HEK293 (cell line): Measurements from ENCODE around the gene DHRS7.
A peak's percentile ranks its signal among the peaks of the same experiment; 100 is the strongest.

Experiments
- KLF10 ChIP-seq: fragments of 450-650 bp; IDR thresholded peaks from 2 replicates; pipeline ENCODE4 v1.5.1; 2018; ENCODE audit warnings: missing biosample characterization, mild to moderate bottlenecking, missing genetic modification characterization
- KLF8 ChIP-seq: fragments of 450-650 bp; formaldehyde crosslinking; IDR thresholded peaks from 2 replicates; pipeline ENCODE4 v1.5.1; 2016; ENCODE audit warnings: missing biosample characterization, missing genetic modification characterization
- PRDM10 ChIP-seq: fragments of 450-650 bp; formaldehyde crosslinking; IDR thresholded peaks from 2 replicates; pipeline ENCODE4 v1.5.1; 2016; ENCODE audit warnings: missing biosample characterization, missing genetic modification characterization
- RBAK ChIP-seq: fragments of 450-650 bp; formaldehyde crosslinking; IDR thresholded peaks from 2 replicates; pipeline ENCODE4 v1.5.1; 2016; ENCODE audit warnings: missing biosample characterization, missing genetic modification characterization
- SCRT2 ChIP-seq: fragments of 450-650 bp; formaldehyde crosslinking; IDR thresholded peaks from 2 replicates; pipeline ENCODE4 v1.5.1; 2016; ENCODE audit warnings: missing biosample characterization, missing genetic modification characterization
- SP7 ChIP-seq: fragments of 450-650 bp; formaldehyde crosslinking; IDR thresholded peaks from 2 replicates; pipeline ENCODE4 v1.5.1; 2016; ENCODE audit warnings: missing biosample characterization, missing genetic modification characterization
- ZBTB10 ChIP-seq: fragments of 450-650 bp; formaldehyde crosslinking; IDR thresholded peaks from 2 replicates; pipeline ENCODE4 v1.5.1; 2016; ENCODE audit warnings: missing biosample characterization, missing genetic modification characterization
- ZBTB48 ChIP-seq: fragments of 450-650 bp; formaldehyde crosslinking; IDR thresholded peaks from 2 replicates; pipeline ENCODE4 v1.5.1; 2016; ENCODE audit warnings: missing biosample characterization, missing genetic modification characterization
- ZBTB49 ChIP-seq: fragments of 450-650 bp; formaldehyde crosslinking; IDR thresholded peaks from 2 replicates; pipeline ENCODE4 v1.5.1; 2016; ENCODE audit warnings: missing biosample characterization, missing genetic modification characterization, low read depth
- ZFHX2 ChIP-seq: fragments of 450-650 bp; formaldehyde crosslinking; conservative IDR thresholded peaks from 2 replicates; pipeline ENCODE4 v1.5.1; 2016; ENCODE audit warnings: missing biosample characterization, missing genetic modification characterization
- ZNF121 ChIP-seq: fragments of 450-650 bp; formaldehyde crosslinking; IDR thresholded peaks from 2 replicates; pipeline ENCODE4 v1.5.1; 2016; ENCODE audit warnings: missing biosample characterization, missing genetic modification characterization
- ZNF138 ChIP-seq: fragments of 450-650 bp; formaldehyde crosslinking; IDR thresholded peaks from 2 replicates; pipeline ENCODE4 v1.5.1; 2016; ENCODE audit warnings: missing biosample characterization, missing genetic modification characterization, borderline replicate concordance
- ZNF155 ChIP-seq: fragments of 450-650 bp; formaldehyde crosslinking; IDR thresholded peaks from 2 replicates; pipeline ENCODE4 v1.5.1; 2016; ENCODE audit warnings: missing biosample characterization, missing genetic modification characterization
- ZNF169 ChIP-seq: fragments of 450-650 bp; formaldehyde crosslinking; IDR thresholded peaks from 2 replicates; pipeline ENCODE4 v1.5.1; 2016; ENCODE audit warnings: missing biosample characterization, missing genetic modification characterization
- ZNF184 ChIP-seq: fragments of 450-650 bp; IDR thresholded peaks from 2 replicates; pipeline ENCODE4 v1.5.1; 2018; ENCODE audit warnings: missing biosample characterization, mild to moderate bottlenecking, missing genetic modification characterization
- ZNF19 ChIP-seq: fragments of 450-650 bp; formaldehyde crosslinking; IDR thresholded peaks from 2 replicates; pipeline ENCODE4; 2016; ENCODE audit warnings: missing biosample characterization, missing genetic modification characterization, low read depth
- ZNF211 ChIP-seq: fragments of 450-650 bp; formaldehyde crosslinking; IDR thresholded peaks from 2 replicates; pipeline ENCODE4 v1.5.1; 2016; ENCODE audit warnings: low read depth, missing biosample characterization, missing genetic modification characterization
- ZNF223 ChIP-seq: fragments of 450-650 bp; formaldehyde crosslinking; IDR thresholded peaks from 2 replicates; pipeline ENCODE4 v1.5.1; 2016; ENCODE audit warnings: missing biosample characterization, missing genetic modification characterization
- ZNF366 ChIP-seq: fragments of 450-650 bp; formaldehyde crosslinking; conservative IDR thresholded peaks from 2 replicates; pipeline ENCODE4 v1.5.1; 2016; ENCODE audit warnings: missing biosample characterization, missing genetic modification characterization
- ZNF433 ChIP-seq: fragments of 450-650 bp; formaldehyde crosslinking; IDR thresholded peaks from 2 replicates; pipeline ENCODE4 v1.5.1; 2016; ENCODE audit warnings: missing biosample characterization, missing genetic modification characterization, low read depth
- ZNF600 ChIP-seq: fragments of 450-650 bp; formaldehyde crosslinking; IDR thresholded peaks from 2 replicates; pipeline ENCODE4 v1.5.1; 2016; ENCODE audit warnings: missing biosample characterization, missing genetic modification characterization
- ZNF610 ChIP-seq: fragments of 450-650 bp; formaldehyde crosslinking; IDR thresholded peaks from 2 replicates; pipeline ENCODE4 v1.5.1; 2016; ENCODE audit warnings: missing biosample characterization, missing genetic modification characterization, borderline replicate concordance
- ZNF792 ChIP-seq: fragments of 450-650 bp; formaldehyde crosslinking; IDR thresholded peaks from 2 replicates; pipeline ENCODE4 v1.5.1; 2016; ENCODE audit warnings: missing biosample characterization, missing genetic modification characterization
- ZNF843 ChIP-seq: fragments of 450-650 bp; formaldehyde crosslinking; IDR thresholded peaks from 2 replicates; pipeline ENCODE4 v1.5.1; 2016; ENCODE audit warnings: missing biosample characterization, missing genetic modification characterization
- TF ChIP-seq, protein P1 (sequence below): fragments of 450-650 bp; formaldehyde crosslinking; IDR thresholded peaks from 2 replicates; pipeline ENCODE4 v1.5.1; 2017; ENCODE audit warnings: missing biosample characterization, missing genetic modification characterization
- TF ChIP-seq, protein P2 (sequence below): fragments of 450-650 bp; formaldehyde crosslinking; IDR thresholded peaks from 2 replicates; pipeline ENCODE4 v1.5.1; 2016; ENCODE audit warnings: missing biosample characterization, missing genetic modification characterization
- TF ChIP-seq, protein P3 (sequence below): fragments of 450-650 bp; formaldehyde crosslinking; IDR thresholded peaks from 2 replicates; pipeline ENCODE4 v1.5.1; 2016; ENCODE audit warnings: missing biosample characterization, missing genetic modification characterization

Gene DHRS7

GRCh38 chr14:60161196-60162107 lies 3.7 kb downstream of the DHRS7 start (continued):
- TF ChIP-seq, protein P1, sequence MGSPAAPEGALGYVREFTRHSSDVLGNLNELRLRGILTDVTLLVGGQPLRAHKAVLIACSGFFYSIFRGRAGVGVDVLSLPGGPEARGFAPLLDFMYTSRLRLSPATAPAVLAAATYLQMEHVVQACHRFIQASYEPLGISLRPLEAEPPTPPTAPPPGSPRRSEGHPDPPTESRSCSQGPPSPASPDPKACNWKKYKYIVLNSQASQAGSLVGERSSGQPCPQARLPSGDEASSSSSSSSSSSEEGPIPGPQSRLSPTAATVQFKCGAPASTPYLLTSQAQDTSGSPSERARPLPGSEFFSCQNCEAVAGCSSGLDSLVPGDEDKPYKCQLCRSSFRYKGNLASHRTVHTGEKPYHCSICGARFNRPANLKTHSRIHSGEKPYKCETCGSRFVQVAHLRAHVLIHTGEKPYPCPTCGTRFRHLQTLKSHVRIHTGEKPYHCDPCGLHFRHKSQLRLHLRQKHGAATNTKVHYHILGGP (tag by site-specific recombination): no peak
- TF ChIP-seq RBAK (tag by site-specific recombination) (no peak), ZBTB49 (tag by site-specific recombination) (no peak), SCRT2 (tag by site-specific recombination) (peak; percentile 80), KLF8 (0 out of 2 replicates have a peak, but pooled peaks have one; percentile 37), ZNF843 (tag by site-specific recombination) (no peak), ZNF223 (tag by site-specific recombination) (no peak), ZFHX2 (0 out of 2 replicates have a peak, but pooled peaks have one; percentile 9), ZNF138 (tag by site-specific recombination) (no peak), SP7 (0 out of 2 replicates have a peak, but pooled peaks have one; percentile 29), ZNF155 (tag by site-specific recombination) (no peak), ZNF184 (no peak), ZNF600 (tag by site-specific recombination) (peak; percentile 45; the same call in 1 of the 2 replicates), ZNF169 (tag by site-specific recombination) (no peak), PRDM10 (tag by site-specific recombination) (no peak), ZNF792 (tag by site-specific recombination) (no peak), ZBTB10 (tag by site-specific recombination) (no peak), ZNF610 (no peak), ZNF211 (tag by site-specific recombination) (no peak), ZNF121 (no peak), KLF10 (tag by site-specific recombination) (no peak), ZBTB48 (tag by site-specific recombination) (peak; percentile 48; the same call in 1 of the 2 replicates), ZNF433 (tag by site-specific recombination) (no peak), ZNF19 (tag by site-specific recombination) (no peak), ZNF366 (tag by site-specific recombination) (peak; percentile 63)
- TF ChIP-seq, protein P2, sequence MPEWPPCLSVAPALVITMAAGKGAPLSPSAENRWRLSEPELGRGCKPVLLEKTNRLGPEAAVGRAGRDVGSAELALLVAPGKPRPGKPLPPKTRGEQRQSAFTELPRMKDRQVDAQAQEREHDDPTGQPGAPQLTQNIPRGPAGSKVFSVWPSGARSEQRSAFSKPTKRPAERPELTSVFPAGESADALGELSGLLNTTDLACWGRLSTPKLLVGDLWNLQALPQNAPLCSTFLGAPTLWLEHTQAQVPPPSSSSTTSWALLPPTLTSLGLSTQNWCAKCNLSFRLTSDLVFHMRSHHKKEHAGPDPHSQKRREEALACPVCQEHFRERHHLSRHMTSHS: no peak
- TF ChIP-seq, protein P3, sequence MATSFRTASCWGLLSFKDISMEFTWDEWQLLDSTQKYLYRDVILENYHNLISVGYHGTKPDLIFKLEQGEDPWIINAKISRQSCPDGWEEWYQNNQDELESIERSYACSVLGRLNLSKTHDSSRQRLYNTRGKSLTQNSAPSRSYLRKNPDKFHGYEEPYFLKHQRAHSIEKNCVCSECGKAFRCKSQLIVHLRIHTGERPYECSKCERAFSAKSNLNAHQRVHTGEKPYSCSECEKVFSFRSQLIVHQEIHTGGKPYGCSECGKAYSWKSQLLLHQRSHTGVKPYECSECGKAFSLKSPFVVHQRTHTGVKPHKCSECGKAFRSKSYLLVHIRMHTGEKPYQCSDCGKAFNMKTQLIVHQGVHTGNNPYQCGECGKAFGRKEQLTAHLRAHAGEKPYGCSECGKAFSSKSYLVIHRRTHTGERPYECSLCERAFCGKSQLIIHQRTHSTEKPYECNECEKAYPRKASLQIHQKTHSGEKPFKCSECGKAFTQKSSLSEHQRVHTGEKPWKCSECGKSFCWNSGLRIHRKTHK (tag by site-specific recombination): no peak
